Measurements from ENCODE around the gene STX17. TPM values are rescaled to one million over a fixed set of nuclear protein-coding genes. Genes with fewer than 3 reads are reported as not detected.

Gene STX17
- total RNA-seq, 1 donor from 2014 or later: 27.1 TPM

- DNase-seq (ENCODE audit: low spot score): no peak
- intact Hi-C loops (cut with DNase I): no loop called here
Observed at GRCh38 chr9:99903393-99903792, 3.1 kb upstream of the STX17 start.

DNA sequence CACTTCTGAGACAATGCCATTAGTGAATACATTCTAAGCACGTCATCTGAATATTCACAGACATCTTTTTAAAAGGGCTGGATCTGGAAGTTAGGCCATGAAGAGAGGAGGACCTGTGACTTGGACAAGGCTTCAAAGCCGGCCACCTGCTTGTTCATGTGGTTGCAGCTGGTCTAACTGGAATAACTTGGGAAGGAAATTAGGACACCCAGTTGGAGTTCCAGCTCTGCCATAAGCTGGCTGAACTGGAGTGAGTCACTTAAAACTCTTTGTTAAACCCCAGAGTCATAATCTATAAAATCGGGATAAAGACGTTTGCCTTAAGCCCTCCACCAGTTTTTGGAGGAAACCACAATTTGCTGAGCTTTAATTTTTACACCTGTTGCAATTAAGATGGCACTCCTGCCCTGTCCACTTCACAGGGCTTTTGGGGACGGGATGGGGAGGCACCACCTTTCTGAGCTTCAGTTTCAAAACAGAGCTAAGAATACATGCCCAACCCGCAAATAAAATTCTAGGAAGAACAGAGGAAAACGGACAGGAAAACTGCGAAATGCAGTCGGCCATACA, 536 bp upstream of the STX17 start:
- intact Hi-C loops (cut with DNase I): loop anchor here (2.0 kb wide), 1 partner anchor 85 kb away; the partner anchor contains the start of gene NR4A3
- no peak for DNase-seq (ENCODE audit: low spot score)

GRCh38 chr9:99907208-99907532, 716 bp downstream of the STX17 start:
- no peak for DNase-seq (ENCODE audit: low spot score)
- intact Hi-C loops (cut with DNase I): loop anchor here (2.0 kb wide), 1 partner anchor 86 kb away; the partner anchor contains the start of gene NR4A3

- intact Hi-C loops (cut with DNase I): no loop called here
Observed at GRCh38 chr9:99911600-99911999, 5.1 kb downstream of the STX17 start.

DNA sequence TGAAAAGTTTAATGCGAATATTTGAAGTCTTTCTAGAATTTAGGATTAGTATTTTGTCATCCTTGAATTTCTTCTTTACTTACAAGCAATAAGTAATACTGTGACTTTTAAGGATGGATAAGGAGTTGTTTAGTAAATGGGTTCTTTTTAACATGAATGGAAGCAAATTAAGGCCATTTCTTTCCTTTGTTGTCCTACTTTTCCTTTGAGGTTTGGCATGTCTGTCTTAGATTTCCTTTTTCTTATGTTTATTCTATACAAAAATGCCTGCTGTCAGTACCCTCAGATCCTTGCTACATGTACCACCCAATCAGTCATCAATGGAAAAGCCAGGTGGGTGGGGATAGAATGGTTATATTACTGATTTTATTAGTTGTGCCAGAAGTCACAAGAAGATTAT, 10.2 kb downstream of the STX17 start:
- intact Hi-C loops (cut with DNase I): no loop called here
- no peak for DNase-seq (ENCODE audit: low spot score)

More at GRCh38 chr9:99911600-99911999, 5.1 kb downstream of the STX17 start:
- DNase-seq (ENCODE audit: low spot score): no peak

GRCh38 chr9:99918134-99918533, 11.7 kb downstream of the STX17 start:
- intact Hi-C loops (cut with DNase I): no loop called here

DNA sequence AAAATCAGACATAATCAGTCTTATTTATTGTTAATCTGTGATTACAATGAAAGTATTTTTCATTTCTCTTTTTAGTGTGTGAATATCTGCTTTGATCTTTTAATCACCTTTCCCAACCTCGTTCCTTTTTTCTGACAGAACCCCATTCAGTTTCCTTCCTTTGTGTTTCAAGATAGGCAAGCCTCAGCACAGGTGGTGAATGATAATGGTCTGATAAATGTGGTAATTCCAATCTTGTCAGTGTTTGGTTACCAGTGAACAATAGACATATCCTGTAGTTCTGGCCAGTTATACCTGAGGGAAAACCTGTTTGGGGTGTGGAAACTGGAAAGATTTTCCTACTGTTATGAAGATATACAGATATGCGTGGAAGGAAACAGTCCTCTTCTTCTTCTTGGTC, 13.5 kb downstream of the STX17 start:
- intact Hi-C loops (cut with DNase I): no loop called here
- DNase-seq (ENCODE audit: low spot score): no peak

More at GRCh38 chr9:99918134-99918533, 11.7 kb downstream of the STX17 start:
- DNase-seq (ENCODE audit: low spot score): no peak

GRCh38 chr9:99921875-99922710, 15.6 kb downstream of the STX17 start:
- intact Hi-C loops (cut with DNase I): no loop called here
- DNase-seq (ENCODE audit: low spot score): no peak

DNA sequence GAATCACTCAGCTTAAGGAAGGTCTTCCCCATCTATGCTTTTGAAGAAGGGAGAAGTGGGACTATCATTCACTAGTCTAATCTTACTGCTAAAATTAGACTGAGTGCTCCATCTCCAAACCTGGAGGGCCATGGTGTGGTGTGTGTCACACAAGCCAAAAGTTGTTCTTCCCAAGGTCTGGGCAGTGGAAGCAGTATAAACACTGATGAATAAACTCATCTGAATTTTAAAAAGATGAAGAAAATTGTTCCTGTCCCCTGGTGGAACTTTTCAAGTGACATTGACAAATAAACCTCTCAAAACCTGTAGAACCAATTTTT, 16.2 kb downstream of the STX17 start:
- intact Hi-C loops (cut with DNase I): no loop called here
- no peak for DNase-seq (ENCODE audit: low spot score)

GRCh38 chr9:99925541-99925940, 19.1 kb downstream of the STX17 start:
- intact Hi-C loops (cut with DNase I): no loop called here
- no peak for DNase-seq (ENCODE audit: low spot score)

- intact Hi-C loops (cut with DNase I): no loop called here
Observed at GRCh38 chr9:99929652-99930051, 23.2 kb downstream of the STX17 start.

GRCh38 chr9:99931155-99931840, 24.8 kb downstream of the STX17 start:
- intact Hi-C loops (cut with DNase I): no loop called here
- no peak for DNase-seq (ENCODE audit: low spot score)

More at GRCh38 chr9:99929652-99930051, 23.2 kb downstream of the STX17 start:
- DNase-seq (ENCODE audit: low spot score): no peak

DNA sequence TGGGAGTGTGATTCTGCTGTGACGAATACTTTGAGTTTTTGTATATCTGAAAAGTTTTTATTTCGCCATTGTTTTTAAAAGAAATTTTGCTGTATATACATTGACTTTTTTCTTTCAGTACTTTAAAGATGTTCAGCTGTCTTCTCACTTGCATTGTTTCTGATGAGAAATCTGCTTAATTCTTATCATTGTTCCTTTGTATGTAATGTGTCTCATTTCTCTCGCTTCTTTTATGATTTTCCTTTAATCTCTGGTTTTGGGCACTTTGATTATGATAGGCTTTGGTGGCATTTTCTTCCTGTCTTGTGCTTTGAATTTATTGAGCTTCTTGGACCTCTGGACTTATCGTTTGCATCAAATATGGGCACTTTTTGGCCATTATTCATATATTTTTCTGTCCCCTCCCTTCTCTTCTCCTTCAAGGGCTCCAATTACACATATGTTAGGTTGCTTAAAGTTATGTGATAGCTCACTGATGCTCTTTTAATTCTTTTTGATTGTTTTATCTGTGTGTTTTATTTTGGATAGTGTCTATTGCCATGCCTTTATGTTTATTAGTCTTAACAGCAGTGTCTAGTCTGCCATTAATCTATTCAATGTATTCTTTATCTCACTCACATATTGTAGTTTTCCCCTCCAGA, 30.6 kb downstream of the STX17 start:
- DNase-seq (ENCODE audit: low spot score): no peak

DNA sequence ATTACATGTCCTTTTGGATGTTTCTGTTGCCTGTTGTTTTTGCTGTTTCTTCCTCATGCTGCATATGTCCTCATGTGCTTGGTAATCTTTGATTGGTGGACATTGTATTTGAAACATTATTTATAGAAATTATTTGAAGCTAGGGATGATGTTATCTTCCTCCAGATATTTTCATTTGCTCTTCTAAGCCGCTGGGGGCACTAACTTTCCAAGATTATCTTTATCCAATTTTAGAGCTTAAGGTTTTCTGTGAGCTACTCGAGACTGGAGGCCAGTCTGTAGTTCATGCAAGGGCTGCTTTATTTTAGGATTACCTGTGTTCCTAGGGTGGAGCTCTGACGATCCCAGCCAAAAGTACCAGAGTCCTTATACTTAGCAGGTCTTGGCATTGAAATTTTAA, 40.9 kb downstream of the STX17 start:
- no peak for DNase-seq (ENCODE audit: low spot score)
- intact Hi-C loops (cut with DNase I): no loop called here

More for the DNA sequence above, 30.6 kb downstream of the STX17 start:
- intact Hi-C loops (cut with DNase I): no loop called here

DNA sequence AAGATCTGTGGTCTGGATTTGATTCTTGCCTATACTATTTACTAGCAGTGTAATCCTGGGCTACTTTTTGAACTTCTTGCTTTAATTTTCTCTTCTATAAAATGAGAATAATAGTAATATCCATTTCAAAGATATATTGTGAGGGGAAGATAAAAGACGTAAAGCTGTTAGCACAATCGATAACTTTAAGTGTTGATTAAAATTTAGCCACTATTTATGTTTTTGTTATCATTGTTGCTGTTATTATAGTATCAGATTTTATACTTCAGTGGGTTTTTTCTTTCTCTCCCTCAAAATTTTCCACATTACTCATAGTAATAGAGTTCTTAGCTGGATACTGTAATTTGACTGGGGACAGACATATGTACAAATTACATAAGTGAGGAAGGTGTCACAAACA, 42.0 kb downstream of the STX17 start:
- intact Hi-C loops (cut with DNase I): no loop called here

GRCh38 chr9:99948896-99949295, 42.4 kb downstream of the STX17 start:
- intact Hi-C loops (cut with DNase I): no loop called here
- no peak for DNase-seq (ENCODE audit: low spot score)

More for the DNA sequence above, 42.0 kb downstream of the STX17 start:
- DNase-seq (ENCODE audit: low spot score): no peak

- no peak for DNase-seq (ENCODE audit: low spot score)
- intact Hi-C loops (cut with DNase I): no loop called here
Observed at GRCh38 chr9:99953861-99954507, 47.5 kb downstream of the STX17 start.

DNA sequence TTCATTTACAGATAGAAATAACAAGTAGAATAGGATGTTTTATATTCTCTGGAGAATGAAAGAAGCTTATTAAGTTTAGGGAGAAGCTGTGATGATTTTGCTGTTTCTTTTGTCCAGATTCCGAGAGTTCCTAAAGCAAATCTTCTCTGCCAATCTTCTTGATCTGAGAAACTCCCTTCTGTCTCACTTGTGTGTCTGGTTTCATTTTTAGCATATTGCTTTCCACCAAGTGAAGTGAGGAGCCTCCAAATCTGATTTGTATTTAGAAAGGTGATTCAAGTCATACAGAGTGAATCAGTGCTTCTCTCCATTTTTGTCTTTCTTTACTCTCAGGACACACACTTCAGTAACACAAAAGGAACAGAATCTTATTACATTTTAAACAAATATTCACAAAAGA, 48.4 kb downstream of the STX17 start:
- no peak for DNase-seq (ENCODE audit: low spot score)
- intact Hi-C loops (cut with DNase I): no loop called here

DNA sequence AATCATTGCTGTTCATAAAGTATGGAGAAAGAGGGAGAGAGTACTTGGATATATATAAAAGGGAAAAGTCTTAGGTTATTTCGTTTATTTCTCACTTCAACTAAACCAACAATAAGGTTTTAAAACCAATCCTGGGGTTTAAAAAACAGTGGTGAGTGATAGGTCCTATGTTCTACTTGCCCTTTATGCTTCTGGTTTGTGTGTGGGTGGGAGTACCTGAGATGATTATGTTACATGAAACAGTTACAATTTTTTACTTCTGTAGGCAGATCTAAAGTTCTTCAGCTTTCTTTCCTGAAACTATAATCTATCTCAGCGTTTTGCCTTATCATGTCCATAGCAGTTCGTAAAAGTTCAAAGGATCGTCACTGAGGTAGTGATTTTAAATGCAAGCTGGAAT, 49.2 kb downstream of the STX17 start:
- no peak for DNase-seq (ENCODE audit: low spot score)
- intact Hi-C loops (cut with DNase I): no loop called here
